MCF 10A (cell line): ENCODE results near the gene PPP1R15A. TPM values are rescaled to one million over a fixed set of nuclear protein-coding genes. Genes with fewer than 3 reads are reported as not detected.

ENCODE experiments used
- BruUV-seq: library from RNA; stranded (reverse); fragments of 400-500 nt; replicated peaks from 2 replicates; lab custom pipeline; 2021; lab: Mats Ljungman, UMichigan
- CTCF ChIA-PET: fragments of 300-600 bp; sonication (Branson Sonifier 250); formaldehyde crosslinking; extraction: SDS; loops from one replicate; lab custom pipeline; 2021; ENCODE audit warnings: antibody characterized with exemption, inconsistent platforms; lab: Yijun Ruan, JAX
- POLR2A ChIA-PET: fragments of 300-600, 350-650 bp; sonication (Branson Sonifier 250); formaldehyde crosslinking; extraction: SDS; loops from one replicate; lab custom pipeline; 2020; ENCODE audit warnings: antibody characterized with exemption, inconsistent platforms; lab: Yijun Ruan, JAX
- DNase-seq: peaks from one replicate; pipeline ENCODE4 v3.0.0-alpha.2; 2018; ENCODE audit not compliant: unreplicated experiment
- H3K27ac Mint-ChIP-seq: one replicate; pipeline ENCODE4 v1.8.0; 2022; ENCODE audit warnings: mild to moderate bottlenecking, low read depth, mixed read lengths; ENCODE audit not compliant: unreplicated experiment
- H3K27me3 Mint-ChIP-seq: one replicate; pipeline ENCODE4 v1.8.0; 2022; ENCODE audit warnings: mixed read lengths; ENCODE audit not compliant: insufficient read depth, unreplicated experiment
- H3K36me3 Mint-ChIP-seq: one replicate; pipeline ENCODE4 v1.8.0; 2022; ENCODE audit warnings: mild to moderate bottlenecking, moderate library complexity, mixed read lengths; ENCODE audit not compliant: insufficient read depth, unreplicated experiment
- H3K4me1 Mint-ChIP-seq: one replicate; pipeline ENCODE4 v1.8.0; 2022; ENCODE audit warnings: mixed read lengths; ENCODE audit not compliant: insufficient read depth, unreplicated experiment
- H3K4me3 Mint-ChIP-seq: one replicate; pipeline ENCODE4 v1.8.0; 2022; ENCODE audit warnings: mild to moderate bottlenecking, moderate library complexity, mixed read lengths; ENCODE audit not compliant: unreplicated experiment
- H3K9me3 Mint-ChIP-seq: one replicate; pipeline ENCODE4 v1.8.0; 2022; ENCODE audit warnings: mixed read lengths; ENCODE audit not compliant: unreplicated experiment
- CTCF ChIP-seq: fragments of 200-600 bp; IDR thresholded peaks from one replicate; pipeline ENCODE4 v1.8.0; 2022; ENCODE audit warnings: antibody characterized with exemption, mild to moderate bottlenecking; ENCODE audit not compliant: unreplicated experiment
- intact Hi-C: fragments of 100-400 bp; cut with micrococcal nuclease; formaldehyde crosslinking; loops from 2 replicates; pipeline ENCODE4 v1.14.1; 2022
- total RNA-seq: library from RNA; stranded (reverse); gene quantifications from 2 replicates; pipeline ENCODE4 v1.2.3, GENCODE V29; 2022

The PPP1R15A gene
- total RNA-seq, 1 experiment from 2014 or later, result 207 TPM

- no TSS peak for BruUV-seq
- peak; percentile 76 for TF ChIP-seq CTCF
- peaks cover 5% of the 10 kb centered on the region for H3K4me1 Mint-ChIP-seq
- intact Hi-C loops, result loop anchor here (1.0 to 2.0 kb wide), 3 partner anchors 40 to 187 kb away; no protein-coding TSS in a partner anchor
- CTCF ChIA-PET, result interaction anchor here (0.7 to 12.2 kb wide), 13 partner anchors 9 to 386 kb away, joined by 3 to 337 read pairs (median 5); partner anchors contain the start of genes BCAT2 and CA11
- no peak overlapping the region for H3K4me3 Mint-ChIP-seq
- no peaks in the 10 kb centered on the region for H3K36me3 Mint-ChIP-seq
- POLR2A ChIA-PET, result interaction anchor here (0.6 to 0.8 kb wide), 4 partner anchors 27 to 1900 kb away, joined by 3 to 6 read pairs (median 4); no protein-coding TSS in a partner anchor
- no peak overlapping the region for H3K27ac Mint-ChIP-seq
- H3K27me3 Mint-ChIP-seq, result no peaks in the 10 kb centered on the region
- DNase-seq, result peak; percentile 91
- H3K9me3 Mint-ChIP-seq, result no peaks in the 10 kb centered on the region
Observed at GRCh38 chr19:48835734-48836088, 36.5 kb upstream of the PPP1R15A start.

GRCh38 chr19:48836089-48837017, 35.9 kb upstream of the PPP1R15A start, which contains the start of gene HSD17B14:
HSD17B14 (minus strand) TSS chr19:48836491; CDS start chr19:48836411, 80 bp downstream.
- Mint-ChIP-seq H3K9me3 (no peaks in the 10 kb centered on the region), H3K27ac (no peak within 1 kb of the TSS), H3K4me1 (peaks cover 5% of the 10 kb centered on the region), H3K36me3 (no peaks in the 10 kb centered on the region), H3K27me3 (no peaks in the 10 kb centered on the region), H3K4me3 (no peak within 1 kb of the TSS)
- DNase-seq, result no peak
- intact Hi-C loops, result no loop called here
- CTCF ChIA-PET, result interaction anchor here (0.6 to 12.2 kb wide), 15 partner anchors 9 to 386 kb away, joined by 3 to 337 read pairs (median 5); partner anchors contain the start of genes BCAT2 and CA11
- no TSS peak for BruUV-seq
- TF ChIP-seq CTCF, result no peak
- POLR2A ChIA-PET, result interaction anchor here (0.6 to 0.8 kb wide), 4 partner anchors 28 to 1899 kb away, joined by 3 to 6 read pairs (median 4); no protein-coding TSS in a partner anchor

GRCh38 chr19:48837051-48837524, 35.1 kb upstream of the PPP1R15A start:
- no peak for DNase-seq
- CTCF ChIA-PET, result interaction anchor here (1.5 to 12.2 kb wide), 5 partner anchors 8 to 192 kb away, joined by 4 to 337 read pairs (median 5); partner anchors contain the start of genes BCAT2 and CA11

More at GRCh38 chr19:48837051-48837524, 35.1 kb upstream of the PPP1R15A start:
- H3K27ac Mint-ChIP-seq, result no peak overlapping the region
- H3K36me3 Mint-ChIP-seq, result no peaks in the 10 kb centered on the region
- POLR2A ChIA-PET, result no interaction called here
- no peak for TF ChIP-seq CTCF
- no peaks in the 10 kb centered on the region for H3K9me3 Mint-ChIP-seq
- no TSS peak for BruUV-seq
- H3K4me3 Mint-ChIP-seq, result no peak overlapping the region
- intact Hi-C loops, result no loop called here
- H3K27me3 Mint-ChIP-seq, result no peaks in the 10 kb centered on the region
- peaks cover 5% of the 10 kb centered on the region for H3K4me1 Mint-ChIP-seq
